Measurements from ENCODE around the gene ACE2.

The ACE2 gene

GRCh38 chrX:15525664-15526416 lies 74.9 kb downstream of the ACE2 start:
- no peaks in the 10 kb centered on the region for H3K27me3 ChIP-seq (ENCODE audit: insufficient read depth, low read depth)
- no peak overlapping the region for H3K4me2 ChIP-seq
- H2AFZ ChIP-seq (ENCODE audit: low read depth) = no peak overlapping the region
- no peaks in the 10 kb centered on the region for H3K4me1 ChIP-seq (ENCODE audit: low read depth, poor library complexity, severe bottlenecking)
- H4K20me1 ChIP-seq (ENCODE audit: insufficient read depth) = no peaks in the 10 kb centered on the region
- H3K27ac ChIP-seq = no peak overlapping the region
- H3K4me3 ChIP-seq (IDR thresholded peaks at IDR 0.05; ENCODE audit: insufficient read depth, low read depth, low read length) = no peak overlapping the region
- TF ChIP-seq CTCF (conservative IDR thresholded peaks at IDR 0.05; ENCODE audit: low read depth, low read length) = no peak
- H3K79me2 ChIP-seq (ENCODE audit: insufficient read depth, low read depth) = no peaks in the 10 kb centered on the region
- H3K9ac ChIP-seq = no peak overlapping the region
- H3K36me3 ChIP-seq (ENCODE audit: insufficient read depth) = no peaks in the 10 kb centered on the region

- H3K27me3 ChIP-seq (ENCODE audit: insufficient read depth, low read depth) = no peaks in the 10 kb centered on the region
- TF ChIP-seq CTCF (conservative IDR thresholded peaks at IDR 0.05; ENCODE audit: low read depth, low read length) = no peak
- H3K4me3 ChIP-seq (IDR thresholded peaks at IDR 0.05; ENCODE audit: insufficient read depth, low read depth, low read length) = no peak overlapping the region
- no peaks in the 10 kb centered on the region for H3K36me3 ChIP-seq (ENCODE audit: insufficient read depth)
- no peaks in the 10 kb centered on the region for H3K79me2 ChIP-seq (ENCODE audit: insufficient read depth, low read depth)
- no peak overlapping the region for H3K27ac ChIP-seq
- no peaks in the 10 kb centered on the region for H4K20me1 ChIP-seq (ENCODE audit: insufficient read depth)
- H3K4me2 ChIP-seq = no peak overlapping the region
- H3K9ac ChIP-seq = no peak overlapping the region
- no peaks in the 10 kb centered on the region for H3K4me1 ChIP-seq (ENCODE audit: low read depth, poor library complexity, severe bottlenecking)
- H2AFZ ChIP-seq (ENCODE audit: low read depth) = no peak overlapping the region
Observed at GRCh38 chrX:15524417-15524816, 76.3 kb downstream of the ACE2 start.

GRCh38 chrX:15523088-15523487 lies 77.7 kb downstream of the ACE2 start:
- H3K4me1 ChIP-seq (ENCODE audit: low read depth, poor library complexity, severe bottlenecking) = no peaks in the 10 kb centered on the region
- H3K27me3 ChIP-seq (ENCODE audit: insufficient read depth, low read depth) = no peaks in the 10 kb centered on the region
- no peak overlapping the region for H3K27ac ChIP-seq
- no peaks in the 10 kb centered on the region for H3K36me3 ChIP-seq (ENCODE audit: insufficient read depth)
- TF ChIP-seq CTCF (conservative IDR thresholded peaks at IDR 0.05; ENCODE audit: low read depth, low read length) = no peak
- H3K4me3 ChIP-seq (IDR thresholded peaks at IDR 0.05; ENCODE audit: insufficient read depth, low read depth, low read length) = no peak overlapping the region
- no peak overlapping the region for H2AFZ ChIP-seq (ENCODE audit: low read depth)
- no peak overlapping the region for H3K9ac ChIP-seq
- no peaks in the 10 kb centered on the region for H4K20me1 ChIP-seq (ENCODE audit: insufficient read depth)
- no peaks in the 10 kb centered on the region for H3K79me2 ChIP-seq (ENCODE audit: insufficient read depth, low read depth)
- no peak overlapping the region for H3K4me2 ChIP-seq

- H2AFZ ChIP-seq (ENCODE audit: low read depth) = no peak overlapping the region
- no peak overlapping the region for H3K27ac ChIP-seq
- H3K9ac ChIP-seq = no peak overlapping the region
- no peaks in the 10 kb centered on the region for H3K27me3 ChIP-seq (ENCODE audit: insufficient read depth, low read depth)
- no peak overlapping the region for H3K4me3 ChIP-seq (IDR thresholded peaks at IDR 0.05; ENCODE audit: insufficient read depth, low read depth, low read length)
- H4K20me1 ChIP-seq (ENCODE audit: insufficient read depth) = no peaks in the 10 kb centered on the region
- H3K79me2 ChIP-seq (ENCODE audit: insufficient read depth, low read depth) = no peaks in the 10 kb centered on the region
- no peaks in the 10 kb centered on the region for H3K36me3 ChIP-seq (ENCODE audit: insufficient read depth)
- no peak for TF ChIP-seq CTCF (conservative IDR thresholded peaks at IDR 0.05; ENCODE audit: low read depth, low read length)
- H3K4me1 ChIP-seq (ENCODE audit: low read depth, poor library complexity, severe bottlenecking) = no peaks in the 10 kb centered on the region
- H3K4me2 ChIP-seq = no peak overlapping the region
Observed at GRCh38 chrX:15522464-15522863, 78.3 kb downstream of the ACE2 start.
